Psoas muscle (tissue), 8 donors: ENCODE measurements around the gene SRCAP. TPM values are rescaled to one million over a fixed set of nuclear protein-coding genes. Genes with fewer than 3 reads are reported as not detected.
A peak's percentile ranks its signal among the peaks of the same experiment; 100 is the strongest.

Experiments
- ATAC-seq, 4 donors: fragments of 200-7000 bp; cut with Tn5 transposase; one replicate each; pipeline ENCODE4 v1.9.1; 2020; ENCODE audit warnings: moderate library complexity in 3 of 4, mild to moderate bottlenecking in 2 of 4
- DNase-seq, 2 donors: peaks; one replicate each; pipeline ENCODE4 v3.0.0-alpha.2; 2020
- H3K27ac ChIP-seq: fragments of 200-600 bp; one replicate; pipeline ENCODE4 v1.8.0; 2022
- H3K27me3 ChIP-seq, 3 donors: fragments of 200-600 bp in 1 of 3; one replicate each; pipeline versions ENCODE4 v1.6.1 to v1.8.0; 2013 to 2022; ENCODE audit warnings: low read length in 2 of 3, mild to moderate bottlenecking in 2 of 3, moderate library complexity in 1 of 3; ENCODE audit not compliant: insufficient read depth in 3 of 3
- H3K36me3 ChIP-seq, 2 donors: fragments of 200-600 bp in 1 of 2; one replicate each; pipeline versions ENCODE4 v1.6.1 to v1.8.0; 2013 to 2022; ENCODE audit warnings: low read depth in 1 of 2, mild to moderate bottlenecking in 1 of 2, moderate library complexity in 1 of 2; ENCODE audit not compliant: insufficient read depth in 1 of 2
- H3K4me1 ChIP-seq: fragments of 200-600 bp; one replicate; pipeline ENCODE4 v1.8.0; 2022
- H3K4me3 ChIP-seq: fragments of 200-600 bp; one replicate; pipeline ENCODE4 v1.8.0; 2022; ENCODE audit warnings: mild to moderate bottlenecking
- H3K9me3 ChIP-seq: fragments of 200-600 bp; one replicate; pipeline ENCODE4 v1.8.0; 2022
- CTCF ChIP-seq: fragments of 200-600 bp; IDR thresholded peaks from one replicate; pipeline ENCODE4 v1.8.0; 2022; ENCODE audit warnings: antibody characterized with exemption
- WGBS, 3 donors: extraction: QIAGEN DNeasy Blood & Tissue Kit; methylation state at CpG; one replicate each; pipeline versions ENCODE4 v1.1.6 to v1.1.7; 2013; 5-methylcytosine and 5-hydroxymethylcytosine counted together
- intact Hi-C, 2 donors: fragments of 100-400 bp; cut with DNase I; formaldehyde crosslinking; loops; one replicate each; pipeline versions ENCODE4 v1.11.0 to v1.14.2; 2022
- polyA plus RNA-seq, 3 donors: library from polyadenylated mRNA; stranded (reverse); fragments of 200-250 nt; gene quantifications; one replicate each; pipeline ENCODE4 v1.2.3, GENCODE V29; 2013
- total RNA-seq, 4 donors: library from RNA; stranded (reverse); fragmentation: NEBNext Ultra II Directional in 2 of 4; extraction: Animal tissue kit (Norgen Biotek cat#: 25700) in 2 of 4; gene quantifications; one replicate each; pipeline versions ENCODE4 v1.2.1 to v1.2.4, GENCODE V29; 2021 to 2023
- donor health status: healthy with polysubstance abuse.
- donor health status: DM: no; HTN: no; CAD: no; lungs with moderate emphysema.
- donor health status: Bipolar disorder and iron deficiency.
- donor health status: healthy.
- donor health status: DM: yes; HTN: yes; CAD: no.
- donor health status: DM: no; HTN: no; CAD: no.
- donor health status: DM: no; HTN: no; CAD: no.
- donor health status: DM: yes; HTN: yes; CAD: no.

The SRCAP gene
- total and polyA plus RNA-seq, 7 donors = 4.4 to 50.1 (median 37.8) TPM

- Histone ChIP-seq H3K27me3 (no peaks in the 10 kb centered on the region), H3K27ac (peak overlapping the region; percentile 92), H3K4me3 (peak overlapping the region; percentile 74), H3K36me3 (peaks cover 3 to 45% of the 10 kb centered on the region in 2 donors), H3K4me1 (peaks cover 12% of the 10 kb centered on the region), H3K9me3 (no peaks in the 10 kb centered on the region)
- intact Hi-C loops = loop anchor here in 1 of 2 donors (2.0 to 5.0 kb wide), 2 partner anchors 17 to 79 kb away; partner anchors contain the start of gene ZNF688
- ATAC-seq = peak; percentile 72 to 82 (median 76)
- WGBS, 3 donors = 0 to 1% (median 1%) methylated on average over 42 to 70 of the region's 71 CpGs
- TF ChIP-seq CTCF = peak; percentile 61
- DNase-seq = peak; percentile 71 to 87
Observed at GRCh38 chr16:30651124-30652004, 47.6 kb upstream of the SRCAP start.

DNA sequence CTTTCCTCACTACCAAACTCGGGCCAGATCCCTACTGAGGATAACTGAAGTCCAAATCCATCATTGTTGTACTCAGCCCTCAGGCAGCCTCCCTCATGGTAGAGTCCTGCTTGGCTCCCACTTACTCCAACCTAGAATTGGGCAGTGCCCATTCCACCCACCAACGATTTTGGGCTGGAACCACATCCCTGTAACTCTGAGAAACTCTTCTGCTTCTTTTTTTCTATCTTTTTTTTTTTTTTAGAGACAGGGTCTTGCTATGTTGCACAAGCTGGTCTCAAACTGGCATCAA is 47.0 kb upstream of the SRCAP start:
- ATAC-seq (no peak), DNase-seq (no peak)
- WGBS, 3 donors = 7 to 17% (median 8%) methylated on average over 2 of the region's 2 CpGs
- Histone ChIP-seq H3K27ac (peak overlapping the region; percentile 92), H3K4me3 (peak overlapping the region; percentile 74), H3K36me3 (peaks cover 3 to 51% of the 10 kb centered on the region in 2 donors), H3K27me3 (no peaks in the 10 kb centered on the region), H3K9me3 (no peaks in the 10 kb centered on the region), H3K4me1 (peaks cover 17% of the 10 kb centered on the region)
- intact Hi-C loops = loop anchor here in 1 of 2 donors (5.0 kb wide), 1 partner anchor 80 kb away; the partner anchor contains the start of gene ZNF688
- no peak for TF ChIP-seq CTCF

DNA sequence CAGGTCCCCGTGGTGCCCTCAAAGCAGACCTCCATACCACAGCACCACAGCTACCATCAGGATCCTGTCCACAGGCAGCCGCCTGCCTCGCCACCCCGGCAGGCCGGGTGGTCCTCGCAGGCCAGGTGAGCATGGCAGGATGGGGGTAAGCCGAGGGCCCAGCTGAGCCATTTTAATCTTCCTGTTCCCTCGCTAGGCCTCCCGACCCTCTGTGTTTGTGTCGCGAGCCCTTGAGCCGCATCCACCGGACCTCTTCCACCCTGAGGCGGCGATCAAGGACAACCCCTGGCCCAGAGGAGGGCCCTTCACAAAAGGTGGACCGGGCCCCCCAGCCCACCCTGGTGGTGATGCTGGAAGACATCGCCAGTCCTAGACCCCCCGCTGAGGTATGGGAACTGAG is 46.3 kb upstream of the SRCAP start:
- peaks cover 23% of the 10 kb centered on the region for H3K4me1 ChIP-seq
- no peak overlapping the region for H3K4me3 ChIP-seq
- H3K27me3 ChIP-seq = no peaks in the 10 kb centered on the region
- peaks cover 3 to 53% of the 10 kb centered on the region in 2 donors for H3K36me3 ChIP-seq
- no peaks in the 10 kb centered on the region for H3K9me3 ChIP-seq
- no peak for TF ChIP-seq CTCF
- ATAC-seq (no peak), DNase-seq (no peak)
- intact Hi-C loops = loop anchor here in 1 of 2 donors (5.0 kb wide), 1 partner anchor 80 kb away; the partner anchor contains the start of gene ZNF688
- 91 to 92% (median 92%) methylated on average over 18 of the region's 18 CpGs for WGBS, 3 donors
- H3K27ac ChIP-seq = no peak overlapping the region

DNA sequence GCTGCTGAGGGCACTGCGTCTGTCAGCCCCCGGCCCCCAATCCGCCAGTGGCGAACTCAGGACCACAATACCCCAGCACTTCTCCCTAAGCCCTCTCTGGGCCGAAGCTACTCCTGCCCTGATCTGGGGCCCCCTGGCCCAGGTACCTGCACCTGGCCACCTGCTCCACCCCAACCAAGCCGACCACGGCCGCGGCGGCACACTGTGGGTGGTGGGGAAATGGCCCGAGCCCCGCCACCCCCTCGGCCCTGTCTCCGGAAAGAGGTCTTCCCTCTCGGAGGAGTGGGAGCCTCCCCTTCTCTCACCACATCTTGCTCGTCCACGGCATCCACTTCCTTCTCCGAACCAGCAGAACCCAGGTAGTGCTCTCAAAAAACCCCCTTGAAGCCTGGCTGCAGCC is 44.1 kb upstream of the SRCAP start:
- Histone ChIP-seq H3K4me3 (no peak overlapping the region), H3K4me1 (peaks cover 23% of the 10 kb centered on the region), H3K9me3 (no peaks in the 10 kb centered on the region), H3K27ac (no peak overlapping the region), H3K27me3 (no peaks in the 10 kb centered on the region), H3K36me3 (peaks cover 3 to 53% of the 10 kb centered on the region in 2 donors)
- DNase-seq = no peak
- TF ChIP-seq CTCF = no peak
- no peak for ATAC-seq
- intact Hi-C loops = loop anchor here in 1 of 2 donors (5.0 kb wide), 2 partner anchors 83 to 128 kb away; partner anchors contain the start of genes ZNF688 and ZNF768
- WGBS, 3 donors = 91 to 94% (median 92%) methylated on average over 16 to 18 of the region's 18 CpGs
